Measurements from ENCODE around the gene H19. TPM values are rescaled to one million over a fixed set of nuclear protein-coding genes. Genes with fewer than 3 reads are reported as not detected.

Gene H19
- total RNA-seq, 2 donors from 2014 or later, result not detected

GRCh38 chr11:1998290-1998689 lies 648 bp upstream of the H19 start:
- no peak overlapping the region for H3K4me3 Mint-ChIP-seq
- ATAC-seq (peak; percentile 44), DNase-seq (no peak)
- H3K9me3 ChIP-seq (ENCODE audit: control insufficient read depth, low read length, poor library complexity, severe bottlenecking), result no peaks in the 10 kb centered on the region
- H3K27me3 Mint-ChIP-seq, result no peaks in the 10 kb centered on the region
- H3K36me3 Mint-ChIP-seq (ENCODE audit: low read depth), result no peaks in the 10 kb centered on the region
- no peak overlapping the region for H3K27ac Mint-ChIP-seq
- no peaks in the 10 kb centered on the region for H3K4me1 Mint-ChIP-seq

GRCh38 chr11:1994121-1994520 lies 3.5 kb downstream of the H19 start:
- Mint-ChIP-seq H3K27ac (no peak overlapping the region), H3K27me3 (no peaks in the 10 kb centered on the region), H3K36me3 (ENCODE audit: low read depth) (no peaks in the 10 kb centered on the region), H3K4me1 (peaks cover 2% of the 10 kb centered on the region), H3K4me3 (no peak overlapping the region)
- ATAC-seq (no peak), DNase-seq (no peak)
- no peaks in the 10 kb centered on the region for H3K9me3 ChIP-seq (ENCODE audit: control insufficient read depth, low read length, poor library complexity, severe bottlenecking)

- H3K9me3 ChIP-seq (ENCODE audit: control insufficient read depth, low read length, poor library complexity, severe bottlenecking), result no peaks in the 10 kb centered on the region
- Mint-ChIP-seq H3K4me3 (no peak overlapping the region), H3K27me3 (no peaks in the 10 kb centered on the region), H3K27ac (no peak overlapping the region), H3K4me1 (peaks cover 2% of the 10 kb centered on the region), H3K36me3 (ENCODE audit: low read depth) (no peaks in the 10 kb centered on the region)
- ATAC-seq, result no peak
- no peak for DNase-seq
Measured at GRCh38 chr11:1992111-1992510, 5.5 kb downstream of the H19 start.

GRCh38 chr11:1990872-1991578 lies 6.6 kb downstream of the H19 start:
- DNase-seq, result no peak
- no peak for ATAC-seq
- Mint-ChIP-seq H3K4me1 (peaks cover 2% of the 10 kb centered on the region), H3K27ac (no peak overlapping the region), H3K4me3 (no peak overlapping the region), H3K27me3 (no peaks in the 10 kb centered on the region), H3K36me3 (ENCODE audit: low read depth) (no peaks in the 10 kb centered on the region)
- no peaks in the 10 kb centered on the region for H3K9me3 ChIP-seq (ENCODE audit: control insufficient read depth, low read length, poor library complexity, severe bottlenecking)

- no peaks in the 10 kb centered on the region for H3K9me3 ChIP-seq (ENCODE audit: control insufficient read depth, low read length, poor library complexity, severe bottlenecking)
- no peaks in the 10 kb centered on the region for H3K36me3 Mint-ChIP-seq (ENCODE audit: low read depth)
- no peaks in the 10 kb centered on the region for H3K27me3 Mint-ChIP-seq
- DNase-seq (no peak), ATAC-seq (no peak)
- H3K27ac Mint-ChIP-seq, result no peak overlapping the region
- H3K4me3 Mint-ChIP-seq, result no peak overlapping the region
- H3K4me1 Mint-ChIP-seq, result peaks cover 2% of the 10 kb centered on the region
Measured at GRCh38 chr11:1989953-1990352, 7.7 kb downstream of the H19 start.

GRCh38 chr11:1988667-1989317 lies 8.8 kb downstream of the H19 start:
- no peak for DNase-seq
- Mint-ChIP-seq H3K4me3 (no peak overlapping the region), H3K27ac (no peak overlapping the region), H3K36me3 (ENCODE audit: low read depth) (no peaks in the 10 kb centered on the region), H3K4me1 (peaks cover 2% of the 10 kb centered on the region), H3K27me3 (no peaks in the 10 kb centered on the region)
- no peaks in the 10 kb centered on the region for H3K9me3 ChIP-seq (ENCODE audit: control insufficient read depth, low read length, poor library complexity, severe bottlenecking)
- no peak for ATAC-seq

- peaks cover 2% of the 10 kb centered on the region for H3K4me1 Mint-ChIP-seq
- no peak overlapping the region for H3K27ac Mint-ChIP-seq
- H3K27me3 Mint-ChIP-seq, result no peaks in the 10 kb centered on the region
- ATAC-seq (no peak), DNase-seq (no peak)
- no peaks in the 10 kb centered on the region for H3K36me3 Mint-ChIP-seq (ENCODE audit: low read depth)
- no peak overlapping the region for H3K4me3 Mint-ChIP-seq
- H3K9me3 ChIP-seq (ENCODE audit: control insufficient read depth, low read length, poor library complexity, severe bottlenecking), result no peaks in the 10 kb centered on the region
Measured at GRCh38 chr11:1988174-1988573, 9.5 kb downstream of the H19 start.

- ATAC-seq (no peak), DNase-seq (no peak)
- no peaks in the 10 kb centered on the region for H3K9me3 ChIP-seq (ENCODE audit: control insufficient read depth, low read length, poor library complexity, severe bottlenecking)
- Mint-ChIP-seq H3K4me1 (peaks cover 2% of the 10 kb centered on the region), H3K4me3 (no peak overlapping the region), H3K27me3 (no peaks in the 10 kb centered on the region), H3K27ac (no peak overlapping the region), H3K36me3 (ENCODE audit: low read depth) (no peaks in the 10 kb centered on the region)
Measured at GRCh38 chr11:1987024-1987423, 10.6 kb downstream of the H19 start.

GRCh38 chr11:1983601-1983961 lies 14.1 kb downstream of the H19 start:
- no peaks in the 10 kb centered on the region for H3K4me1 Mint-ChIP-seq
- no peaks in the 10 kb centered on the region for H3K36me3 Mint-ChIP-seq (ENCODE audit: low read depth)
- DNase-seq (no peak), ATAC-seq (no peak)
- H3K9me3 ChIP-seq (ENCODE audit: control insufficient read depth, low read length, poor library complexity, severe bottlenecking), result no peaks in the 10 kb centered on the region
- no peak overlapping the region for H3K27ac Mint-ChIP-seq
- no peak overlapping the region for H3K4me3 Mint-ChIP-seq
- H3K27me3 Mint-ChIP-seq, result no peaks in the 10 kb centered on the region

- H3K36me3 Mint-ChIP-seq (ENCODE audit: low read depth), result no peaks in the 10 kb centered on the region
- H3K4me3 Mint-ChIP-seq, result no peak overlapping the region
- ATAC-seq, result no peak
- no peaks in the 10 kb centered on the region for H3K9me3 ChIP-seq (ENCODE audit: control insufficient read depth, low read length, poor library complexity, severe bottlenecking)
- H3K27me3 Mint-ChIP-seq, result no peaks in the 10 kb centered on the region
- no peak for DNase-seq
- H3K4me1 Mint-ChIP-seq, result no peaks in the 10 kb centered on the region
- H3K27ac Mint-ChIP-seq, result no peak overlapping the region
Measured at GRCh38 chr11:1982873-1983600, 14.6 kb downstream of the H19 start.

- H3K9me3 ChIP-seq (ENCODE audit: control insufficient read depth, low read length, poor library complexity, severe bottlenecking), result no peaks in the 10 kb centered on the region
- ATAC-seq (no peak), DNase-seq (no peak)
- no peak overlapping the region for H3K4me3 Mint-ChIP-seq
- H3K4me1 Mint-ChIP-seq, result no peaks in the 10 kb centered on the region
- no peaks in the 10 kb centered on the region for H3K36me3 Mint-ChIP-seq (ENCODE audit: low read depth)
- H3K27ac Mint-ChIP-seq, result no peak overlapping the region
- H3K27me3 Mint-ChIP-seq, result no peaks in the 10 kb centered on the region
Measured at GRCh38 chr11:1979607-1980006, 18.0 kb downstream of the H19 start.

- Mint-ChIP-seq H3K27me3 (no peaks in the 10 kb centered on the region), H3K27ac (no peak overlapping the region), H3K36me3 (ENCODE audit: low read depth) (no peaks in the 10 kb centered on the region), H3K4me3 (no peak overlapping the region), H3K4me1 (no peaks in the 10 kb centered on the region)
- ATAC-seq (no peak), DNase-seq (no peak)
- H3K9me3 ChIP-seq (ENCODE audit: control insufficient read depth, low read length, poor library complexity, severe bottlenecking), result no peaks in the 10 kb centered on the region
Measured at GRCh38 chr11:1978720-1979473, 18.7 kb downstream of the H19 start.

- no peaks in the 10 kb centered on the region for H3K9me3 ChIP-seq (ENCODE audit: control insufficient read depth, low read length, poor library complexity, severe bottlenecking)
- H3K36me3 Mint-ChIP-seq (ENCODE audit: low read depth), result no peaks in the 10 kb centered on the region
- H3K4me1 Mint-ChIP-seq, result no peaks in the 10 kb centered on the region
- no peaks in the 10 kb centered on the region for H3K27me3 Mint-ChIP-seq
- H3K27ac Mint-ChIP-seq, result no peak overlapping the region
- ATAC-seq, result no peak
- DNase-seq, result no peak
- no peak overlapping the region for H3K4me3 Mint-ChIP-seq
Measured at GRCh38 chr11:1975185-1975584, 22.5 kb downstream of the H19 start.
